Activated naive CD8-positive, alpha-beta T cell treated with anti-CD3 and anti-CD28 coated beads, Interleukin-2, amount 50 U/mL, for 24 hours (primary cell): ENCODE measurements around the gene LEKR1.
"Not testable (repeated sequence)": the region's sequence is repeated elsewhere in the genome, so short reads cannot be mapped to it uniquely, and the experiment has no call there.

Experiments
- ATAC-seq: fragments of 150-1000 bp; cut with Tn5 transposase; one replicate; pipeline ENCODE4 v1.10.0; 2021
- DNase-seq: peaks from one replicate; pipeline ENCODE4 v3.0.0; 2021
- H3K27ac Mint-ChIP-seq: one replicate; pipeline ENCODE4 v1.8.0; 2021; ENCODE audit warnings: mild to moderate bottlenecking, mixed read lengths
- H3K27me3 Mint-ChIP-seq: one replicate; pipeline ENCODE4 v1.8.0; 2021; ENCODE audit warnings: mixed read lengths
- H3K36me3 Mint-ChIP-seq: one replicate; pipeline ENCODE4 v1.8.0; 2021; ENCODE audit warnings: low read depth, mixed read lengths
- H3K4me1 Mint-ChIP-seq: one replicate; pipeline ENCODE4 v1.8.0; 2021; ENCODE audit warnings: mixed read lengths
- H3K4me3 Mint-ChIP-seq: one replicate; pipeline ENCODE4 v1.8.0; 2021; ENCODE audit warnings: mild to moderate bottlenecking, moderate library complexity, mixed read lengths
- H3K9me3 Mint-ChIP-seq: one replicate; pipeline ENCODE4 v1.8.0; 2021; ENCODE audit warnings: mixed read lengths

The LEKR1 gene

GRCh38 chr3:156795890-156796481 is 30.2 kb upstream of the LEKR1 start:
- peaks cover 18% of the 10 kb centered on the region for H3K4me1 Mint-ChIP-seq
- no peak for ATAC-seq

GRCh38 chr3:156797368-156797767 is 28.8 kb upstream of the LEKR1 start:
- Mint-ChIP-seq H3K4me3 (no peak overlapping the region), H3K9me3 (peaks cover 18% of the 10 kb centered on the region), H3K27me3 (no peaks in the 10 kb centered on the region), H3K27ac (no peak overlapping the region), H3K36me3 (peaks cover 10% of the 10 kb centered on the region), H3K4me1 (peaks cover 17% of the 10 kb centered on the region)
- DNase-seq (no peak), ATAC-seq (no peak)

More at GRCh38 chr3:156795890-156796481, 30.2 kb upstream of the LEKR1 start:
- Mint-ChIP-seq H3K36me3 (peaks cover 10% of the 10 kb centered on the region), H3K27me3 (no peaks in the 10 kb centered on the region), H3K27ac (no peak overlapping the region), H3K4me3 (no peak overlapping the region), H3K9me3 (peaks cover 13% of the 10 kb centered on the region)
- DNase-seq, result no peak

DNA sequence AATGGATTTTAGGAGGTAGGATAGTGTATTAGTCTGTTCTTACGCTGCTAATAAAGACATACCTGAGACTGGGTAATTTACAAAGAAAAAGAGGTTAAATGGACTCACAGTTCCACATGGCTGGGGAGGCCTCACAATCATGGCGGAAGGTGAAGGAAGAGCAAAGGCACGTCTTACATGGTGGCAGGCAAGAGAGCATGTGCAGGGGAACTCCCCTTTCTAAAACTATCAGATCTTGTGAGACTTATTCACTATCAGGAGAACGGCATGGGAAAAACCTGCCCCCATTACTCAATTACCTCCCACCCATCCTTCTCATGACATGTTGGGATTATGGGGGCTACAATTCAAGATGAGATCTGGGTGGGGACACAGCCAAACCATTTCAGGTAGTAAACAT is 25.9 kb upstream of the LEKR1 start:
- Mint-ChIP-seq H3K36me3 (peaks cover 11% of the 10 kb centered on the region), H3K9me3 (peaks cover 23% of the 10 kb centered on the region)
- not testable (repeated sequence) for ATAC-seq, H3K4me1 Mint-ChIP-seq, H3K4me3 Mint-ChIP-seq, H3K27me3 Mint-ChIP-seq, DNase-seq, H3K27ac Mint-ChIP-seq

DNA sequence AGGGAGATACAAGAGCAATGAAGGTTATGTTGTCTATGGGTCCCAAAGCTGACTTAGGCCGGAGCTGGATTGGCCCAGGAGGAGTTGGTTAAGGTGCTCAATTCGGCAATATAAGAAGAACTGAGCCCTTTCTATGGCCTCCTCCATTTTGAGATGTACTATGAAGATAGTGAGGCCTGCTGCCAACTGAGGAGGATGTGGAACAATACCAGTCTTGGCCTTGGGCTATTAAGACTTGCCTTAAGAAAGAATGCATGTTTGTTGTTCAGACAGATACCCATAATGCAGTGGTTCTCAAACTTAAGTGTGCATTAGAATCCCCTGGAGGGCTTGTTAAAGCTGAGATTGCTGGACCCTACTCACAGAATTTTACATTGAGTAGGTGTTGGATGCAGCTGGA is 24.4 kb upstream of the LEKR1 start:
- H3K27me3 Mint-ChIP-seq, result no peaks in the 10 kb centered on the region
- no peaks in the 10 kb centered on the region for H3K4me1 Mint-ChIP-seq
- H3K36me3 Mint-ChIP-seq, result peaks cover 11% of the 10 kb centered on the region
- DNase-seq, result no peak
- no peak for ATAC-seq
- peaks cover 23% of the 10 kb centered on the region for H3K9me3 Mint-ChIP-seq
- no peak overlapping the region for H3K27ac Mint-ChIP-seq
- H3K4me3 Mint-ChIP-seq, result no peak overlapping the region

- no peaks in the 10 kb centered on the region for H3K27me3 Mint-ChIP-seq
- H3K4me3 Mint-ChIP-seq, result no peak overlapping the region
- peaks cover 11% of the 10 kb centered on the region for H3K36me3 Mint-ChIP-seq
- H3K9me3 Mint-ChIP-seq, result peaks cover 26% of the 10 kb centered on the region
- no peak for DNase-seq
- H3K27ac Mint-ChIP-seq, result no peak overlapping the region
- no peak for ATAC-seq
- H3K4me1 Mint-ChIP-seq, result no peaks in the 10 kb centered on the region
These were observed 23.1 kb upstream of the LEKR1 start for GRCh38 chr3:156802821-156803606.

- H3K4me1 Mint-ChIP-seq, result no peaks in the 10 kb centered on the region
- H3K36me3 Mint-ChIP-seq, result peaks cover 11% of the 10 kb centered on the region
- no peak for ATAC-seq
- H3K27me3 Mint-ChIP-seq, result no peaks in the 10 kb centered on the region
- DNase-seq, result no peak
- no peak overlapping the region for H3K4me3 Mint-ChIP-seq
- H3K27ac Mint-ChIP-seq, result no peak overlapping the region
- peaks cover 29% of the 10 kb centered on the region for H3K9me3 Mint-ChIP-seq
These were observed 22.0 kb upstream of the LEKR1 start for GRCh38 chr3:156803952-156804741.

GRCh38 chr3:156806698-156807097 is 19.5 kb upstream of the LEKR1 start:
- ATAC-seq (no peak), DNase-seq (no peak)
- Mint-ChIP-seq H3K9me3 (peaks cover 17% of the 10 kb centered on the region), H3K27ac (peak overlapping the region; percentile 3), H3K27me3 (no peaks in the 10 kb centered on the region), H3K36me3 (peaks cover 15% of the 10 kb centered on the region), H3K4me3 (no peak overlapping the region), H3K4me1 (peaks cover 3% of the 10 kb centered on the region)

DNA sequence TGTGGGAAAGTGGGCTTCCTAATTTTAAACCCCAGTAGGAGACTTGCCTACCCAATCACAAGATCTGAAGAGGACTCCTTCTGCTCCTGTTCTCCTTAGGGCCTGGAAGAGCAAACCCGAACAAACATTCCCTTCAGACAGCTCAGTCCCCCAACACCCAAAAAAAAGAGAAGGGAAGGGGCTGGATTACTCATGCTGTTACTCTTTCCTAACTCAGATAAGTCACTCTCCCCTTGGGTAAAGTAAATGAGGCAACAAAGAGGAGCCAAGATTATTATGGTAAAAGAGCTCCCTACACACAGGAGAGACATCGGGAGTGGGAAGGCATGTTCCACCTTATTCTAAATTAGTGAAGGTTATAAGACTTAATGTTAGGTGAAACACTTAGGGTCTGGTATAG is 18.1 kb upstream of the LEKR1 start:
- H3K4me3 Mint-ChIP-seq, result no peak overlapping the region
- H3K36me3 Mint-ChIP-seq, result peaks cover 15% of the 10 kb centered on the region
- ATAC-seq (no peak), DNase-seq (no peak)
- peaks cover 3% of the 10 kb centered on the region for H3K4me1 Mint-ChIP-seq
- H3K27me3 Mint-ChIP-seq, result no peaks in the 10 kb centered on the region
- no peak overlapping the region for H3K27ac Mint-ChIP-seq
- H3K9me3 Mint-ChIP-seq, result peaks cover 17% of the 10 kb centered on the region

- Mint-ChIP-seq H3K27me3 (no peaks in the 10 kb centered on the region), H3K27ac (no peak overlapping the region), H3K4me3 (no peak overlapping the region), H3K4me1 (peaks cover 17% of the 10 kb centered on the region), H3K36me3 (peaks cover 18% of the 10 kb centered on the region), H3K9me3 (peaks cover 12% of the 10 kb centered on the region)
- ATAC-seq, result no peak
- no peak for DNase-seq
These were observed 14.9 kb upstream of the LEKR1 start for GRCh38 chr3:156811089-156811862.

GRCh38 chr3:156812521-156813335 is 13.4 kb upstream of the LEKR1 start:
- ATAC-seq (no peak), DNase-seq (no peak)
- peaks cover 11% of the 10 kb centered on the region for H3K9me3 Mint-ChIP-seq
- no peak overlapping the region for H3K4me3 Mint-ChIP-seq
- H3K27ac Mint-ChIP-seq, result no peak overlapping the region
- H3K27me3 Mint-ChIP-seq, result no peaks in the 10 kb centered on the region
- H3K36me3 Mint-ChIP-seq, result peaks cover 18% of the 10 kb centered on the region
- H3K4me1 Mint-ChIP-seq, result peaks cover 26% of the 10 kb centered on the region

- Mint-ChIP-seq H3K4me3 (no peak overlapping the region), H3K27ac (no peak overlapping the region), H3K27me3 (no peaks in the 10 kb centered on the region), H3K4me1 (peaks cover 39% of the 10 kb centered on the region), H3K9me3 (peaks cover 6% of the 10 kb centered on the region), H3K36me3 (peaks cover 18% of the 10 kb centered on the region)
- no peak for DNase-seq
- ATAC-seq, result no peak
These were observed 11.9 kb upstream of the LEKR1 start for GRCh38 chr3:156814295-156814694.

GRCh38 chr3:156816091-156816793 is 9.9 kb upstream of the LEKR1 start:
- peak; percentile 20 for ATAC-seq
- peak; percentile 33 for DNase-seq
- H3K9me3 Mint-ChIP-seq, result no peaks in the 10 kb centered on the region
- H3K4me3 Mint-ChIP-seq, result peak overlapping the region; percentile 86
- no peaks in the 10 kb centered on the region for H3K27me3 Mint-ChIP-seq
- H3K4me1 Mint-ChIP-seq, result peaks cover 49% of the 10 kb centered on the region
- peaks cover 8% of the 10 kb centered on the region for H3K36me3 Mint-ChIP-seq
- peak overlapping the region; percentile 95 for H3K27ac Mint-ChIP-seq
